ENCODE measurements around the gene ZMPSTE24. TPM values are rescaled to one million over a fixed set of nuclear protein-coding genes. Genes with fewer than 3 reads are reported as not detected.
"Not testable (repeated sequence)": the region's sequence is repeated elsewhere in the genome, so short reads cannot be mapped to it uniquely, and the experiment has no call there.

The ZMPSTE24 gene
- 16.6 TPM for polyA plus RNA-seq (2013, experiment 1 of 2)
- polyA plus RNA-seq (2013, experiment 2 of 2), result 17.6 TPM

DNA sequence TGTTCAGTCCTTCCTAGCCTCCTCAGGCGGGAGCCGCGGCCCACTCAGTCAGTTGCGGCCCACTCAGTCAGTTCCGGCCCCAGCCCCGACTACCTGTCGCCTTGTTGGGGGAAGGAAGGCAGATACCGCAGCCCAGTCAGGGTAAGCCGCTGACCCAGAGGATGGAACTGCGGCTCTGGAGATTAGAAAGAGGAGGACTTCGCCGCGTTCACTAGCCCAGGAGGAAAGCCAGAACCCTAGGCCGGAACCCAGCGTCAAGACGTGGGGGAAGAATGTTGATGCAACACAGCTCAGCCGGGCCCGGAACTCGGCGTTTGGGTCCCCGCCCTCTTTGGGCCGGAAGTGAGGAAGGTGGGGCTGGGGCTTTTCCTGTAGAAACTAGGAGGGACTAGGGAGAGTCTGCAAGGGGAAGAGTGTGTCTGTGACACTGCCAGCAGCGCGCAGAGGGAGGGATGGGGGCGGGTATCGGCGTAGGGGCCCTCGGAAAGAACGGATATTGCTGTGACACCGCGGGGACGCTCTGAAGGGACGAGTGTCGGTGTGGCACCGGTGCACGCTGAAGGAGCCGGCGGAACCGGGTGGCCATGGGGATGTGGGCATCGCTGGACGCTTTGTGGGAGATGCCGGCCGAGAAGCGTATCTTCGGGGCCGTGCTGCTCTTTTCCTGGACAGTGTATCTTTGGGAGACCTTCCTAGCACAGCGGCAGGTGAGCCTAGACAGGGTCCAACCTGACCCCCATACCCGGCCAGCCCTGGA is at the start of gene ZMPSTE24:
Gene ZMPSTE24 (plus strand): TSS at position 549 of the 757 bp plus-strand sequence. CDS start 36 bp downstream, at position 585.
- WGBS, 2 donors (ENCODE audit: extremely low coverage in 2 of 2, insufficient read length in 2 of 2, insufficient replicate concordance in 1 of 2), result no CpG with 5 or more reads among the region's 48 CpGs
- no peak within 1 kb of the TSS for H2BK15ac ChIP-seq (ENCODE audit: low read length)
- no peak within 1 kb of the TSS for H2BK5ac ChIP-seq (ENCODE audit: low read length)

DNA sequence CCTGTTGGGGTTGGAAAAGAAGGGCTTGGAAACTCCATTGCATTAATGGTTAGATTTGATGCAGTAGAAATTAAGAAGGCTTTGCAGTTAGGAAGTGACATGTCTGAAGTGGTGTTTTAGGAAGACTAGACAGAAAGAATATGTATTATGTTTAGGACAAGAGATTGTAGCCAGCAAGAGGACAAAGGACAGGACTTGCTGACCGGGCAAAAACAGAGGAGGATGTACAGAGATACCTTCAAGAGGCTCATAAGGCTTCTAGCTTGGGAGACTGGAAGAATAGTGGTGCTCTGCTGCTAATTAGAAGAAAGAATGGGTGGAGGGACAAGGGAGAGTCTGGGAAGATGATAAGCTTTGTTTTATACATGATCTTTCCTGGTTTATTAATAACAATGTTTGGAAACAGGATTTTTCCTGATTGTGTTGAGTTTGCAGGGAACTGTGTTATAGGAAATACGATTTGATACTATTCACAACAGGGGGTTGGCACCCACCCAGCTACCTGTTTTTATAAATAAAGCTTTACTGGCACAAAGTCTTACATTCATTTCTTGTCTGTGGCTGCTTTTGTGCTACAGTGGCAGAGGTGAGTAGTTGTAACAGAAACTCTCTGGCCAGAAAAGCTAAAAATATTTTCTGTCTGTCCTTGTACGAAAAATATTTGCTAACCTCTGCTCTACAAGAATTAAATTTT is 47.4 kb upstream of the ZMPSTE24 start:
- H4K91ac ChIP-seq (ENCODE audit: low read depth, low read length, poor library complexity), result no peak overlapping the region
- no peak overlapping the region for H2AFZ ChIP-seq (ENCODE audit: low read length)
- no peak overlapping the region for H3K14ac ChIP-seq (ENCODE audit: low read length)
- H3K36me3 ChIP-seq (replicated peaks in 1 of 2; ENCODE audit: control insufficient read depth in 2 of 2, insufficient read depth in 2 of 2, low read length in 2 of 2), result peaks cover 6 to 88% of the 10 kb centered on the region in 2 donors
- H2BK15ac ChIP-seq (ENCODE audit: low read length), result no peak overlapping the region
- H3K27ac ChIP-seq (replicated peaks; ENCODE audit: low read length), result no peak overlapping the region
- H3K9ac ChIP-seq (ENCODE audit: low read depth, low read length, poor library complexity), result no peak overlapping the region
- no peak overlapping the region for H3K4me3 ChIP-seq (ENCODE audit: low read length in 2 of 2)
- H2BK5ac ChIP-seq (ENCODE audit: low read length), result no peak overlapping the region
- no peak overlapping the region for H3K4ac ChIP-seq (ENCODE audit: low read length)
- no peak overlapping the region for H2AK5ac ChIP-seq (ENCODE audit: low read depth, low read length)
- H3K23ac ChIP-seq (ENCODE audit: low read depth, low read length, poor library complexity), result no peak overlapping the region
- no peak overlapping the region for H2BK120ac ChIP-seq (ENCODE audit: low read depth, low read length)
- H3K4me1 ChIP-seq (ENCODE audit: control insufficient read depth in 2 of 2, insufficient read depth in 1 of 2, low read depth in 1 of 2, low read length in 2 of 2), result peaks cover 0 to 1% of the 10 kb centered on the region in 2 donors
- no peak overlapping the region for H3K18ac ChIP-seq (ENCODE audit: low read length)
- H2BK12ac ChIP-seq (ENCODE audit: low read length), result no peak overlapping the region
- H3K27me3 ChIP-seq (ENCODE audit: control insufficient read depth in 3 of 3, insufficient read depth in 3 of 3, low read depth in 1 of 3, low read length in 3 of 3), result no peaks in the 10 kb centered on the region
- no CpG with 5 or more reads among the region's 3 CpGs for WGBS, 2 donors (ENCODE audit: extremely low coverage in 2 of 2, insufficient read length in 2 of 2, insufficient replicate concordance in 1 of 2)
- H3K79me1 ChIP-seq (ENCODE audit: low read depth, low read length), result no peaks in the 10 kb centered on the region
- no peak overlapping the region for H4K8ac ChIP-seq (ENCODE audit: low read depth, low read length)
- DNase-seq (ENCODE audit: low spot score), result no peak
- no peak overlapping the region for H3K4me2 ChIP-seq (ENCODE audit: insufficient read depth, low read length, poor library complexity, severe bottlenecking)
- no peaks in the 10 kb centered on the region for H3K9me3 ChIP-seq (replicated peaks in 1 of 2; ENCODE audit: control insufficient read depth in 2 of 2, insufficient read depth in 1 of 2, low read depth in 1 of 2, low read length in 2 of 2)

More for the DNA sequence above, at the start of gene ZMPSTE24:
- Histone ChIP-seq H2AFZ (ENCODE audit: low read length) (peak within 1 kb of the TSS; percentile 91), H3K18ac (ENCODE audit: low read length) (peak within 1 kb of the TSS; percentile 97), H3K9me3 (replicated peaks in 1 of 2; ENCODE audit: control insufficient read depth in 2 of 2, insufficient read depth in 1 of 2, low read depth in 1 of 2, low read length in 2 of 2) (no peaks in the 10 kb centered on the region), H3K79me1 (ENCODE audit: low read depth, low read length) (no peaks in the 10 kb centered on the region), H3K36me3 (replicated peaks in 1 of 2; ENCODE audit: control insufficient read depth in 2 of 2, insufficient read depth in 2 of 2, low read length in 2 of 2) (peaks cover 9 to 41% of the 10 kb centered on the region in 2 donors), H2BK120ac (ENCODE audit: low read depth, low read length) (peak within 1 kb of the TSS; percentile 38), H4K8ac (ENCODE audit: low read depth, low read length) (peak within 1 kb of the TSS; percentile 89), H3K27me3 (ENCODE audit: control insufficient read depth in 3 of 3, insufficient read depth in 3 of 3, low read depth in 1 of 3, low read length in 3 of 3) (no peaks in the 10 kb centered on the region), H3K4me1 (ENCODE audit: control insufficient read depth in 2 of 2, insufficient read depth in 1 of 2, low read depth in 1 of 2, low read length in 2 of 2) (no peaks in the 10 kb centered on the region), H3K14ac (ENCODE audit: low read length) (no peak within 1 kb of the TSS), H3K9ac (ENCODE audit: low read depth, low read length, poor library complexity) (peak within 1 kb of the TSS; percentile 97), H4K91ac (ENCODE audit: low read depth, low read length, poor library complexity) (no peak within 1 kb of the TSS), H3K4me2 (ENCODE audit: insufficient read depth, low read length, poor library complexity, severe bottlenecking) (peak within 1 kb of the TSS; percentile 55), H2AK5ac (ENCODE audit: low read depth, low read length) (no peak within 1 kb of the TSS), H3K27ac (replicated peaks; ENCODE audit: low read length) (peak within 1 kb of the TSS; percentile 94), H3K4me3 (ENCODE audit: low read length in 2 of 2) (peak within 1 kb of the TSS; percentile 96 to 98), H2BK12ac (ENCODE audit: low read length) (no peak within 1 kb of the TSS), H3K23ac (ENCODE audit: low read depth, low read length, poor library complexity) (peak within 1 kb of the TSS; percentile 97), H3K4ac (ENCODE audit: low read length) (no peak within 1 kb of the TSS)
- peak; percentile 97 for DNase-seq (ENCODE audit: low spot score)

DNA sequence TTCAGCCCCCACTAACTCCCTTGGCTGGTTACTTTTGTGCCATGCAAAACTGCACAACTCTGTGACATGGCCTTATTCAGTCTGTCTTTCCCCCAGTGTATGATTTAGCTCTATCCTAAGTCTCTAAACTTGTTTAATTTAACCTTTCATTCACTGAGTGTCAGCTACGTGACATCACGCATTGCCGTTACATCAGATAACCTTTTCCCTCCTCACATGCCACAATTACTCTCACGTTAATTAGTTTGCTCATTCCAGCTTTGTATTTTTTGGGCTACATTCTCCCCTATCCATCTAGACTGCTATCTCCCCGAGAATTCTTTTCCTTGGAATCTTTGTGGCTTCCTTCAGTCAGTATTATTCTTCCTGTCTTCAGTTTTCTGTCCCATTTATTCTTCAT is 39.7 kb upstream of the ZMPSTE24 start:
- Histone ChIP-seq H3K36me3 (replicated peaks in 1 of 2; ENCODE audit: control insufficient read depth in 2 of 2, insufficient read depth in 2 of 2, low read length in 2 of 2) (peaks cover 3 to 61% of the 10 kb centered on the region in 2 donors), H2BK120ac (ENCODE audit: low read depth, low read length) (no peak overlapping the region), H4K91ac (ENCODE audit: low read depth, low read length, poor library complexity) (no peak overlapping the region), H2BK5ac (ENCODE audit: low read length) (no peak overlapping the region), H3K27ac (replicated peaks; ENCODE audit: low read length) (no peak overlapping the region), H3K4me3 (ENCODE audit: low read length in 2 of 2) (no peak overlapping the region), H3K4me2 (ENCODE audit: insufficient read depth, low read length, poor library complexity, severe bottlenecking) (no peak overlapping the region), H2AFZ (ENCODE audit: low read length) (no peak overlapping the region), H2BK12ac (ENCODE audit: low read length) (no peak overlapping the region), H3K79me1 (ENCODE audit: low read depth, low read length) (no peaks in the 10 kb centered on the region), H2BK15ac (ENCODE audit: low read length) (no peak overlapping the region), H3K9ac (ENCODE audit: low read depth, low read length, poor library complexity) (no peak overlapping the region), H2AK5ac (ENCODE audit: low read depth, low read length) (no peak overlapping the region), H3K23ac (ENCODE audit: low read depth, low read length, poor library complexity) (no peak overlapping the region), H3K14ac (ENCODE audit: low read length) (no peak overlapping the region), H3K18ac (ENCODE audit: low read length) (no peak overlapping the region), H3K4me1 (ENCODE audit: control insufficient read depth in 2 of 2, insufficient read depth in 1 of 2, low read depth in 1 of 2, low read length in 2 of 2) (no peaks in the 10 kb centered on the region), H3K27me3 (ENCODE audit: control insufficient read depth in 3 of 3, insufficient read depth in 3 of 3, low read depth in 1 of 3, low read length in 3 of 3) (no peaks in the 10 kb centered on the region), H4K8ac (ENCODE audit: low read depth, low read length) (no peak overlapping the region), H3K9me3 (replicated peaks in 1 of 2; ENCODE audit: control insufficient read depth in 2 of 2, insufficient read depth in 1 of 2, low read depth in 1 of 2, low read length in 2 of 2) (no peaks in the 10 kb centered on the region), H3K4ac (ENCODE audit: low read length) (no peak overlapping the region)
- no CpG with 5 or more reads among the region's 5 CpGs for WGBS, 2 donors (ENCODE audit: extremely low coverage in 2 of 2, insufficient read length in 2 of 2, insufficient replicate concordance in 1 of 2)
- DNase-seq (ENCODE audit: low spot score), result no peak

DNA sequence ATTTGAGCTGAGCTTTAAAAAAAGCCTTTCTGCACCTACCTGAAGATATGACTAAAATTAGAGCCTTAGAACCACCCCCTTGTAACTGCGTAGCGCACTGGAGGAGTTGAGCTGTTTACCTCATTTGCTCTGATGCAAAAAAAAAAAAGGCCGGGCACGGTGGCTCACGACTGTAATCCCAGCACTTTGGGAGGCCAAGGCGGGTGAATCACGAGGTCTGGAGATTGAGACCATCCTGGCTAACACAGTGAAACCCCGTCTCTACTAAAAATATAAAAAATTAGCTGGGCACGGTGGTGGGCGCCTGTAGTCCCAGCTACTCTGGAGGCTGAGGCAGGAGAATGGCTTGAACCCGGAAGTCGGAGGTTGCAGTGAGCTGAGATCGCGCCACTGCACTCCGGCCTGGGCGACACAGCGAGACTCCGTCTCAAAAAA is 36.5 kb upstream of the ZMPSTE24 start:
- not testable (repeated sequence) for H4K91ac ChIP-seq (ENCODE audit: low read depth, low read length, poor library complexity); H2AFZ ChIP-seq (ENCODE audit: low read length); H3K4me3 ChIP-seq (ENCODE audit: low read length in 2 of 2); H3K9me3 ChIP-seq (replicated peaks in 1 of 2; ENCODE audit: control insufficient read depth in 2 of 2, insufficient read depth in 1 of 2, low read depth in 1 of 2, low read length in 2 of 2); H2BK5ac ChIP-seq (ENCODE audit: low read length); H2BK12ac ChIP-seq (ENCODE audit: low read length); H3K23ac ChIP-seq (ENCODE audit: low read depth, low read length, poor library complexity); H3K9ac ChIP-seq (ENCODE audit: low read depth, low read length, poor library complexity); H3K79me1 ChIP-seq (ENCODE audit: low read depth, low read length); DNase-seq (ENCODE audit: low spot score); H3K14ac ChIP-seq (ENCODE audit: low read length); H3K4me1 ChIP-seq (ENCODE audit: control insufficient read depth in 2 of 2, insufficient read depth in 1 of 2, low read depth in 1 of 2, low read length in 2 of 2); H3K18ac ChIP-seq (ENCODE audit: low read length); H2BK120ac ChIP-seq (ENCODE audit: low read depth, low read length); H3K4ac ChIP-seq (ENCODE audit: low read length); H3K4me2 ChIP-seq (ENCODE audit: insufficient read depth, low read length, poor library complexity, severe bottlenecking); H2AK5ac ChIP-seq (ENCODE audit: low read depth, low read length); H2BK15ac ChIP-seq (ENCODE audit: low read length); H4K8ac ChIP-seq (ENCODE audit: low read depth, low read length); H3K27me3 ChIP-seq (ENCODE audit: control insufficient read depth in 3 of 3, insufficient read depth in 3 of 3, low read depth in 1 of 3, low read length in 3 of 3); H3K27ac ChIP-seq (replicated peaks; ENCODE audit: low read length)
- WGBS, 2 donors (ENCODE audit: extremely low coverage in 2 of 2, insufficient read length in 2 of 2, insufficient replicate concordance in 1 of 2), result no CpG with 5 or more reads among the region's 18 CpGs
- peaks cover 3 to 64% of the 10 kb centered on the region in 2 donors for H3K36me3 ChIP-seq (replicated peaks in 1 of 2; ENCODE audit: control insufficient read depth in 2 of 2, insufficient read depth in 2 of 2, low read length in 2 of 2)

Measured in neuronal stem cell (in vitro differentiated cells).